Jurkat, Clone E6-1 (cell line): Measurements from ENCODE around the gene TRIM56.
"Not testable (repeated sequence)": the region's sequence is repeated elsewhere in the genome, so short reads cannot be mapped to it uniquely, and the experiment has no call there.

ENCODE experiments used
- DNase-seq: peaks from one replicate; pipeline ENCODE4 v3.0.0-alpha.2; 2011; ENCODE audit warnings: low read depth, low spot score
- H3K4me3 ChIP-seq: 2 replicates; pipeline ENCODE4 v1.5.1; 2011; ENCODE audit warnings: mild to moderate bottlenecking, low read length, control low read depth, moderate library complexity

The TRIM56 gene

GRCh38 chr7:101126651-101127459 is 41.6 kb downstream of the TRIM56 start, which contains the start of gene SERPINE1:
SERPINE1 (plus strand) TSS chr7:101127104; CDS start chr7:101128394, 1,290 bp downstream.
- peak within 1 kb of the TSS; percentile 41 for H3K4me3 ChIP-seq
- peak; percentile 86 for DNase-seq

DNA sequence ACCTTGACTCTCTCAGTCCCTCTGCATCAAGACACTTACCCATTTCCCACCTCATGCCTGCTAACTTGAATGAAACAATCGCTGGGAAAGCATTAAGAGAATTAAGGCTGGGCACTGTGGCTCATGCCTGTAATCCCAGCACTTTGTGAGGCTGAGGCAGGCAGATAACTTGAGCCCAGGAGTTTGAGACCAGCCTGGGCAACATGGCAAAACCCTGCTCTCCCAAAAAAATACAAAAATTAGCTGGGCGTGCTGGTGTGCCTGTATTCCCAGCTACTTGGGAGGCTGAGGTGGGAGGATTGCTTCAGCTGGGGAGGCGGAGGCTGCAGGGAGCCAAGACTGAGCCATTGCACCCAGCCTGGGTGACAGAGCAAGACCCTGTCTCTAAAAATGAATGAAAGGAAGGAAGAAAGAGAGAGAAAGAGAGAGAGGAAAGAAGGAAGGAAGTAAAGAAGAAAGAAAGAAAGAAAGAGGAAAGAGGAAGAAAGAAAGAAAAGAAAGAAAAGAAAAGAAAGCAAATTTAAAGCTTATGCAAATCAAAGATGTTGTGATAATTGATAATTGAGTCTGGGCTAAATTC is 42.3 kb downstream of the TRIM56 start:
- peak overlapping the region; percentile 41 for H3K4me3 ChIP-seq
- no peak for DNase-seq

DNA sequence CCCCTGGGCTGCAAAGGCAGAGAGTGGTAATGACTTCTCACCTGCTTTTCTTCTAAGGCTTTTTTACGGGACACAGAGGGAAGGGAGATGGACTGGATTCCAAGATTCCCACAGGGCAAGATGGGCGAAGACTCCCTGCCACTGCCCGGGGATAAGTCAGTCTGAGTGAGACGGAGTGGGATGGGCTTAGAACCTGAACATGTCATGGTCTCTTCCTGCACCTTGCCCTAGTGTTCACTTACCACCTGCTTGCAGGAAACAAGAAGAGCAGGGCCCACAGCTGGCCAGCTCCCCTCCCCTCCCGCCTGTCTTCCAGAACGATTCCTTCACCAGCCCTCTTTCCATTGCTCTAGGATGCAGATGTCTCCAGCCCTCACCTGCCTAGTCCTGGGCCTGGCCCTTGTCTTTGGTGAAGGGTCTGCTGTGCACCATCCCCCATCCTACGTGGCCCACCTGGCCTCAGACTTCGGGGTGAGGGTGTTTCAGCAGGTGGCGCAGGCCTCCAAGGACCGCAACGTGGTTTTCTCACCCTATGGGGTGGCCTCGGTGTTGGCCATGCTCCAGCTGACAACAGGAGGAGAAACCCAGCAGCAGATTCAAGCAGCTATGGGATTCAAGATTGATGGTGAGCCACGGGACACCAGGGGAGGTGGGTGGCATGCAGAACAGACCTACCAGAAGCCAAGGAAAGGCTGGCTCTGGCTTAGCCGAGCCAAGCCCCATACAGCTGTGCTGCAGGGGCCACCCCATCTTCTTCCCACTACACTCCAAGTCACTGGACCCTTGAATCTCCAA is 43.0 kb downstream of the TRIM56 start:
- peak; percentile 32 for DNase-seq

GRCh38 chr7:101129603-101130117 is 44.4 kb downstream of the TRIM56 start:
- H3K4me3 ChIP-seq, result no peak overlapping the region
- DNase-seq, result no peak

More for the DNA sequence above, 43.0 kb downstream of the TRIM56 start:
- no peak overlapping the region for H3K4me3 ChIP-seq

DNA sequence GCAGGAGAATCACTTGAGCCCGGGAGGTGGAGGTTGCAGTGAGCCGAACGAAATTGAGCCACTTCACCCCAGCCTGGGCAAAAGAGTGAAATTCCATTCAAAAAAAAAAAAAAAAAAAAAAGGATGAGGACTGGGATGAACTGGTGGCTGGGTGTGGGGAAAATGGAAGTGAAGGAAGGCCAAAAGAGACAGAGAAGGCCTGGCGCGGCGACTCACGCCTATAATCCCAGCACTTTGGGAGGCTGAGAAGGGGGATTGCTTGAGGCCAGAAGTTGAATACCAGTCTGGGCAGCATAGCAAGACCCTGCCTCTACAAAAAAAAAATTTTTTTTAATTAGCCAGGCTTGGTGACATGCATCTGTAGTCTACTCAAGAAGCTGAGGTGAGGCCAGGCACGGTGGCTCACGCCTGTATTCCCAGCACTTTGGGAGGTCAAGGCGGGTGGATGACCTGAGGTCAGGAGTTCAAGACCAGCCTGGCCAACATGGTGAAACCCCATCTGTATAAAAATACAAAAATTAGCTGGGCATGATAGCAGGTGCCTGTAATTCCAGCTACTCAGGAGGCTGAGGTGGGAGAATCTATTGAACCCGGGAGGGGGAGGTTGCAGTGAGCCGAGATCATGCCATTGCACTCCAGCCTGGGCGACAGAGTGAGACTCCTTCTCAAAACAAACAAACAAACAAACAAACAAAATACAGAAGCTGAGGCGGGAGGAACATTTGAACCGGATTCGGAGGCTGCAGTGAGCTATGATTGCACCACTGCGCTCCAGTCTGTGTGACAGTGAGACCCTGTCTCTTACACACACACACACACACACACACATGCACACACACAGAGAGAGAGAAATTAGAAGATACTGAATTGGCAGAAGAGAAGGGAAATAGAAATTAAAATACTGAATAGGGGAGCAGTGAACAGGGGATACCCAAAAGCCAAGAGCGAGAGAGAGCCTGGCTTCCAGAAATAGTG is 47.6 kb downstream of the TRIM56 start:
- not testable (repeated sequence) for H3K4me3 ChIP-seq, DNase-seq

DNA sequence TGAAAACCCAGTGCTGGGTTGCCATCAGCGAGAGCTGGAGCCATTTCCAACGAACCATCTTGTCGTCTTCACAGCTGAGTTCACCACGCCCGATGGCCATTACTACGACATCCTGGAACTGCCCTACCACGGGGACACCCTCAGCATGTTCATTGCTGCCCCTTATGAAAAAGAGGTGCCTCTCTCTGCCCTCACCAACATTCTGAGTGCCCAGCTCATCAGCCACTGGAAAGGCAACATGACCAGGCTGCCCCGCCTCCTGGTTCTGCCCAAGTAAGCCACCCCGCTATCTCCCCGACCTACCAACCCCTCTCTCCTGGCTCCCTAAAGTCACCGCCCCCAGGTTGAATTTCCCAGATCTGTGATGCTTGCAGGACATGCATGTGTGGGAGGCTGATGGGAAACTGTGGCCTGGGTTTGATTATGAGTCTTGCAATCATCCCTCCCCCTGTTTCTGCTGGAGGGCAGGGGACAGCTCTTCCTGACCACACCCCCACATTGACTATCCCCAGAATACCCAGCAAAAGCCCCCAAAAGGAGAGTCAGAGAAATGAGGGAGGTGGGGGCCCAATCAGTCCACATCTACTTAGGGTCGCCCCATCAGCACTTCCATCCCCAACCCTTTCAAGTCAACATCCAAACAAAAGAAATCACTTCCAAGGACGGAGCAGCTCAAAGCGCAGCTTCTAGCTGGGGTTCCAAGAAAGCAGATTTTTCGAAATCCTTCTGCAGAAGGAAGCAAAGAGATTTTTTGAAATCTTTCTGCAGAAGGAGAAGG is 48.5 kb downstream of the TRIM56 start:
- H3K4me3 ChIP-seq, result no peak overlapping the region
- no peak for DNase-seq

GRCh38 chr7:101134399-101134980 is 49.2 kb downstream of the TRIM56 start:
- H3K4me3 ChIP-seq, result no peak overlapping the region
- DNase-seq, result no peak

DNA sequence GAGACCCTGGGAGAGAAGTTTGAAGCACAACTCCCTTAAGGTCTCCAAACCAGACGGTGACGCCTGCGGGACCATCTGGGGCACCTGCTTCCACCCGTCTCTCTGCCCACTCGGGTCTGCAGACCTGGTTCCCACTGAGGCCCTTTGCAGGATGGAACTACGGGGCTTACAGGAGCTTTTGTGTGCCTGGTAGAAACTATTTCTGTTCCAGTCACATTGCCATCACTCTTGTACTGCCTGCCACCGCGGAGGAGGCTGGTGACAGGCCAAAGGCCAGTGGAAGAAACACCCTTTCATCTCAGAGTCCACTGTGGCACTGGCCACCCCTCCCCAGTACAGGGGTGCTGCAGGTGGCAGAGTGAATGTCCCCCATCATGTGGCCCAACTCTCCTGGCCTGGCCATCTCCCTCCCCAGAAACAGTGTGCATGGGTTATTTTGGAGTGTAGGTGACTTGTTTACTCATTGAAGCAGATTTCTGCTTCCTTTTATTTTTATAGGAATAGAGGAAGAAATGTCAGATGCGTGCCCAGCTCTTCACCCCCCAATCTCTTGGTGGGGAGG is 52.5 kb downstream of the TRIM56 start:
- no peak overlapping the region for H3K4me3 ChIP-seq
- no peak for DNase-seq

- DNase-seq, result peak; percentile 38
- no peak overlapping the region for H3K4me3 ChIP-seq
Observed at GRCh38 chr7:101138213-101138870, 53.1 kb downstream of the TRIM56 start.

DNA sequence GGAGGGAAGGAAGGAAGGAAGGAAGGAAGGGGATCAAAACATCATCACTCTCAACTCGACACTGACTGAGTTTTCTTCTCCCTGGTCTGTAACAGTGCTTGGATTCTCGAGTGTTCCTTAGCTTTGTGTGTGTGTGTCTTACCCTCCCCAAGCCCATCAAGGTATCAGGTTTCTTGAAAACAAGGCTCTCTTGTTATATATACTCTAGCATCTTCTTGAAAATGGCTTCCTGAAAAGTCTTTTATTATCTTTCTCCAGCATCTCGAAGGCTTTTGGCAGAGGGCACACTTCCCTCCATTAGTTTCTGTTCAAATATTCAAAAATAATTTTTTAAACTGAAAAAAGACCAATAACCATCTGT is 55.0 kb downstream of the TRIM56 start:
- no peak for DNase-seq
- H3K4me3 ChIP-seq, result no peak overlapping the region

DNA sequence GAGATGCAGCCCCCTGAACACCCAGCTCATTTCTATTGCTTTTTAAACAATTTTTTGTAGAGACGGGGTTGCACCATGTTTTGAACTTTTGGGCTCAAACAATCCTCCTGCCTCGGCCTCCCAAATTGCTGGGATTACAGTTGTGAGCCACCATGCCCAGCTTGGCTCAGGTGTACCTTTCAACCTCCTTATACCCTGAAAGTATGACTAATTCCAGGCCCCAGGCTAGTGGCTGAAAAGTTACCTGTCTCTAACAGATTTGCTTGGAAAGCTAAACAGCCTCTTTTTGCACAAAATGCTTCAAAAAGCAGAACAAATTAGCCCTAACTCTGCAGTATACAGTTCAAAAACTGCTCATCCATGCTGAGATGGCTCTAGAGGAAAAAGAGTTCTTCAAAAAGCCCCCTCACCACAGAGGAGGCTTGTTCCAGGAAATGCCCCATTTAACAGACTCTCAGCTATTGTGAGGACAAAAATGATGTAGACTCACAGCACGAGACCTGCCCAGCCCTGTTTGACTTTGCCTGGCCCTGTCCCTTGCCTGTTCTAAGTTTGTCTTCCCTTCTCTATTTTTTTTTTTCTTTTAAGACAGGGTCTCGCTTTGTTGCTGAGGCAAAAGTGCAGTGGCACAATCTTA is 55.6 kb downstream of the TRIM56 start:
- H3K4me3 ChIP-seq, result no peak overlapping the region
- peak; percentile 17 for DNase-seq
